Measurements from ENCODE around the gene CMTR1.
"Not testable (repeated sequence)": the region's sequence is repeated elsewhere in the genome, so short reads cannot be mapped to it uniquely, and the experiment has no call there.

The CMTR1 gene

GRCh38 chr6:37492991-37493660 is 60.1 kb downstream of the CMTR1 start:
- TF ChIP-seq CTCF (conservative IDR thresholded peaks at IDR 0.05; ENCODE audit: low read length): no peak
- no peak for DNase-seq (ENCODE audit: low read depth)

GRCh38 chr6:37493661-37493995 is 60.6 kb downstream of the CMTR1 start:
- no peak for TF ChIP-seq CTCF (conservative IDR thresholded peaks at IDR 0.05; ENCODE audit: low read length)
- no peak for DNase-seq (ENCODE audit: low read depth)

More at GRCh38 chr6:37492991-37493660, 60.1 kb downstream of the CMTR1 start:
- no peak overlapping the region for H3K4me3 ChIP-seq (ENCODE audit: low read length)

GRCh38 chr6:37495244-37495934 is 62.4 kb downstream of the CMTR1 start:
- no peak overlapping the region for H3K4me3 ChIP-seq (ENCODE audit: low read length)
- TF ChIP-seq CTCF (conservative IDR thresholded peaks at IDR 0.05; ENCODE audit: low read length): no peak
- DNase-seq (ENCODE audit: low read depth): no peak

More at GRCh38 chr6:37493661-37493995, 60.6 kb downstream of the CMTR1 start:
- no peak overlapping the region for H3K4me3 ChIP-seq (ENCODE audit: low read length)

GRCh38 chr6:37496951-37497885 is 64.2 kb downstream of the CMTR1 start:
- TF ChIP-seq CTCF (conservative IDR thresholded peaks at IDR 0.05; ENCODE audit: low read length): no peak
- no peak for DNase-seq (ENCODE audit: low read depth)
- no peak overlapping the region for H3K4me3 ChIP-seq (ENCODE audit: low read length)

GRCh38 chr6:37499433-37500293 is 66.6 kb downstream of the CMTR1 start, which contains the start of gene CCDC167:
Gene CCDC167, minus strand, starts transcription at chr6:37499893. Its CDS starts 30 bp downstream, at chr6:37499863.
- H3K4me3 ChIP-seq (ENCODE audit: low read length): peak within 1 kb of the TSS; percentile 88
- TF ChIP-seq CTCF (conservative IDR thresholded peaks at IDR 0.05; ENCODE audit: low read length): no peak
- DNase-seq (ENCODE audit: low read depth): peak; percentile 92

- TF ChIP-seq CTCF (conservative IDR thresholded peaks at IDR 0.05; ENCODE audit: low read length): no peak
- no peak overlapping the region; the same call in 1 of the 2 replicates for H3K4me3 ChIP-seq (ENCODE audit: low read length)
- DNase-seq (ENCODE audit: low read depth): no peak
These were observed 67.2 kb downstream of the CMTR1 start for GRCh38 chr6:37500294-37500608.

- not testable (repeated sequence) for DNase-seq (ENCODE audit: low read depth); H3K4me3 ChIP-seq (ENCODE audit: low read length)
These were observed 67.9 kb downstream of the CMTR1 start for GRCh38 chr6:37500904-37501303.
